HL-60 (cell line): ENCODE measurements around the gene ARV1.

Source experiments
- DNase-seq, 2 experiments: peaks; one replicate each; pipeline ENCODE4 v3.0.0-alpha.2; 2010 to 2020; ENCODE audit warnings: low read depth in 1 of 2, low spot score in 1 of 2
- H3K27ac ChIP-seq: fragments of 250-450 bp; sonication (Bioruptor Pico); replicated peaks from 2 replicates; pipeline ENCODE4 v1.5.1; 2020; ENCODE audit warnings: mild to moderate bottlenecking, moderate library complexity
- H3K27me3 ChIP-seq: fragments of 250-450 bp; sonication (Bioruptor Pico); 2 replicates; pipeline ENCODE4 v1.5.1; 2021; ENCODE audit warnings: mild to moderate bottlenecking, moderate library complexity; ENCODE audit not compliant: insufficient read depth, poor library complexity, severe bottlenecking
- H3K4me3 ChIP-seq: replicated peaks from 2 replicates; pipeline ENCODE4 v1.5.1; 2011; ENCODE audit warnings: mild to moderate bottlenecking, control low read depth, low read length; ENCODE audit not compliant: insufficient read depth
- GABPA ChIP-seq: IDR thresholded peaks from 2 replicates; pipeline ENCODE4 v1.6.1; 2012; ENCODE audit warnings: low read depth
- POLR2AphosphoS5 ChIP-seq: IDR thresholded peaks from 2 replicates; pipeline ENCODE4 v1.6.1; 2012; ENCODE audit warnings: low read depth
- REST ChIP-seq: IDR thresholded peaks from 2 replicates; pipeline ENCODE4 v1.6.1; 2012; ENCODE audit warnings: low read depth; ENCODE audit not compliant: insufficient replicate concordance
- SPI1 ChIP-seq: IDR thresholded peaks from 2 replicates; pipeline ENCODE4 v1.6.1; 2012; ENCODE audit warnings: low read depth, mild to moderate bottlenecking, borderline replicate concordance
- TF ChIP-seq, protein P1 (sequence below): IDR thresholded peaks from one replicate; pipeline ENCODE4 v1.5.1; 2011; ENCODE audit warnings: low read length, control low read depth, inconsistent platforms; ENCODE audit not compliant: insufficient read depth

Gene ARV1

DNA sequence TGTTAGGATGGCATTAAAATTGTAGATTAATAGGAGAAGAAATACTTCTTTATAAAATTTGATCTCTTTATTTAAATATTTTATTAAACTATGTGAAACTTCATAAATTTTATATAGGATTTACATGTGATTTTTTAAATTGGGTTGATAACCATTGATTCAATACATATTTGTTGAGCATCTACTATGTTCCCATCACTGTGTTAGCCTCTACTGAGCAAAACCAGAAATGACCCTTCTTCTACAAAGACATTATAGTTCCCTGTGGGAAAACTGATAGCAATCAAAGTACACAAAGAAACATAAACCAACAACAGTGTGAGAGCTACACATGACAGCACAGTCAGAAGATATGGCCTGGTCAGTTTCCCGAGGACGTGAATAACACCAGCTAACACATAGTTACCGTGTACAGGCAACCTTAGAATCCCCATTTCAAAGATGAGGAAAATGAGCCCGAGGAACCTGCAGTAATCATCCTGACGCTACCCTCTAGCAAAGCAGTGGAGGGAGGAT is 12.5 kb upstream of the ARV1 start:
- no peak overlapping the region for H3K27ac ChIP-seq
- TF ChIP-seq GABPA (no peak), REST (no peak), POLR2AphosphoS5 (no peak), SPI1 (no peak)
- TF ChIP-seq, protein P1, sequence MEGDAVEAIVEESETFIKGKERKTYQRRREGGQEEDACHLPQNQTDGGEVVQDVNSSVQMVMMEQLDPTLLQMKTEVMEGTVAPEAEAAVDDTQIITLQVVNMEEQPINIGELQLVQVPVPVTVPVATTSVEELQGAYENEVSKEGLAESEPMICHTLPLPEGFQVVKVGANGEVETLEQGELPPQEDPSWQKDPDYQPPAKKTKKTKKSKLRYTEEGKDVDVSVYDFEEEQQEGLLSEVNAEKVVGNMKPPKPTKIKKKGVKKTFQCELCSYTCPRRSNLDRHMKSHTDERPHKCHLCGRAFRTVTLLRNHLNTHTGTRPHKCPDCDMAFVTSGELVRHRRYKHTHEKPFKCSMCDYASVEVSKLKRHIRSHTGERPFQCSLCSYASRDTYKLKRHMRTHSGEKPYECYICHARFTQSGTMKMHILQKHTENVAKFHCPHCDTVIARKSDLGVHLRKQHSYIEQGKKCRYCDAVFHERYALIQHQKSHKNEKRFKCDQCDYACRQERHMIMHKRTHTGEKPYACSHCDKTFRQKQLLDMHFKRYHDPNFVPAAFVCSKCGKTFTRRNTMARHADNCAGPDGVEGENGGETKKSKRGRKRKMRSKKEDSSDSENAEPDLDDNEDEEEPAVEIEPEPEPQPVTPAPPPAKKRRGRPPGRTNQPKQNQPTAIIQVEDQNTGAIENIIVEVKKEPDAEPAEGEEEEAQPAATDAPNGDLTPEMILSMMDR = no peak
- DNase-seq = no peak
- no peaks in the 10 kb centered on the region for H3K27me3 ChIP-seq
- H3K4me3 ChIP-seq = no peak overlapping the region

- Histone ChIP-seq H3K4me3 (no peak overlapping the region), H3K27me3 (no peaks in the 10 kb centered on the region), H3K27ac (no peak overlapping the region)
- TF ChIP-seq POLR2AphosphoS5 (no peak), GABPA (no peak), REST (no peak), SPI1 (no peak)
- TF ChIP-seq, protein P1 = no peak
- DNase-seq = no peak
Observed at GRCh38 chr1:230970432-230970831, 8.5 kb upstream of the ARV1 start.

DNA sequence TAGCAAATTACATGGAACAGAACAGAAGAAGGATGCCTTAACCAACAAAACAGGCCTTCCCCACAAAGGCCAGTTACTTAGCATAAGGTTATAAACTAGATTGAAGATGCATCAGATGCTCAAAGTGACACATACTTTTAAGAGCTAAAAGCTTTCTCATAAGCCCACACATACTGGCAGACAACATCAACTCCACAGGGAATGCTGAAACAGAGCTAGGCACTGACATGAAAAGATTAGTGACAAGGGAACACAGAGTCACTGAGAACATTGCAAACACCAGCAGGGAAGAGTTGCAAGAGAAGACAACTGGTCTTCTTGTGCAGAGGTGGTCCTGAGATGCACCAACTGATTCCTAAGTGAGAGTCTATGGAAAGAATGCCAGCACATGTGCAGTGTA is 7.1 kb upstream of the ARV1 start:
- H3K27me3 ChIP-seq = no peaks in the 10 kb centered on the region
- no peak for DNase-seq
- no peak overlapping the region for H3K27ac ChIP-seq
- TF ChIP-seq GABPA (no peak), SPI1 (no peak), REST (no peak), POLR2AphosphoS5 (no peak)
- TF ChIP-seq, protein P1 = no peak
- H3K4me3 ChIP-seq = no peak overlapping the region
